Measurements from ENCODE around the gene SKIL.

SKIL gene
- long read RNA-seq, full-length matches to known transcripts, result 7 of 11 reads
- long read RNA-seq, partial matches to known transcripts, result 0 of 11 reads
- long read RNA-seq, other reads (novel, unspliced or antisense), result 4 of 11 reads

- H3K27ac ChIP-seq (replicated peaks), result peak within 1 kb of the TSS; percentile 82
- peak; percentile 82 to 96 for DNase-seq (ENCODE audit: low read depth in 1 of 2, low spot score in 1 of 2)
- TF ChIP-seq POLR2AphosphoS5 (IDR thresholded peaks at IDR 0.05; ENCODE audit: low read depth) (peak; percentile 60), SPI1 (IDR thresholded peaks at IDR 0.05; ENCODE audit: borderline replicate concordance, low read depth) (no peak)
- H3K27me3 ChIP-seq (ENCODE audit: insufficient read depth, poor library complexity, severe bottlenecking), result no peaks in the 10 kb centered on the region
- H3K4me3 ChIP-seq (replicated peaks; ENCODE audit: insufficient read depth, low read length), result peak within 1 kb of the TSS; percentile 62
These were observed at the start of gene SKIL for GRCh38 chr3:170357176-170358041. TSS of gene SKIL (plus strand) at chr3:170357715. CDS start at chr3:170360332, 2,617 bp downstream.

GRCh38 chr3:170309046-170309445 lies 48.5 kb upstream of the SKIL start:
- Histone ChIP-seq H3K27me3 (ENCODE audit: insufficient read depth, poor library complexity, severe bottlenecking) (no peaks in the 10 kb centered on the region), H3K27ac (replicated peaks) (no peak overlapping the region), H3K4me3 (replicated peaks; ENCODE audit: insufficient read depth, low read length) (no peak overlapping the region)
- TF ChIP-seq SPI1 (IDR thresholded peaks at IDR 0.05; ENCODE audit: borderline replicate concordance, low read depth), result peak; percentile 69
- TF ChIP-seq GABPA (IDR thresholded peaks at IDR 0.05; ENCODE audit: low read depth), result no peak
- no peak for DNase-seq (ENCODE audit: low read depth in 1 of 2, low spot score in 1 of 2)

- no peak for DNase-seq (ENCODE audit: low read depth in 1 of 2, low spot score in 1 of 2)
- Histone ChIP-seq H3K27ac (replicated peaks) (no peak overlapping the region), H3K27me3 (ENCODE audit: insufficient read depth, poor library complexity, severe bottlenecking) (no peaks in the 10 kb centered on the region), H3K4me3 (replicated peaks; ENCODE audit: insufficient read depth, low read length) (no peak overlapping the region)
- no peak for TF ChIP-seq REST (IDR thresholded peaks at IDR 0.05; ENCODE audit: insufficient replicate concordance, low read depth)
- TF ChIP-seq SPI1 (IDR thresholded peaks at IDR 0.05; ENCODE audit: borderline replicate concordance, low read depth), result no peak
- no peak for TF ChIP-seq POLR2AphosphoS5 (IDR thresholded peaks at IDR 0.05; ENCODE audit: low read depth)
- no peak for TF ChIP-seq CTCF (IDR thresholded peaks at IDR 0.05; ENCODE audit: insufficient read depth, low read length)
- no peak for TF ChIP-seq GABPA (IDR thresholded peaks at IDR 0.05; ENCODE audit: low read depth)
These were observed 39.6 kb upstream of the SKIL start for GRCh38 chr3:170317954-170318353.

GRCh38 chr3:170320461-170321121 lies 36.9 kb upstream of the SKIL start:
- Histone ChIP-seq H3K27ac (replicated peaks) (no peak overlapping the region), H3K27me3 (ENCODE audit: insufficient read depth, poor library complexity, severe bottlenecking) (no peaks in the 10 kb centered on the region), H3K4me3 (replicated peaks; ENCODE audit: insufficient read depth, low read length) (no peak overlapping the region)
- DNase-seq (ENCODE audit: low read depth in 1 of 2, low spot score in 1 of 2), result no peak
- no peak for TF ChIP-seq POLR2AphosphoS5 (IDR thresholded peaks at IDR 0.05; ENCODE audit: low read depth)
- no peak for TF ChIP-seq REST (IDR thresholded peaks at IDR 0.05; ENCODE audit: insufficient replicate concordance, low read depth)
- no peak for TF ChIP-seq SPI1 (IDR thresholded peaks at IDR 0.05; ENCODE audit: borderline replicate concordance, low read depth)
- TF ChIP-seq CTCF (IDR thresholded peaks at IDR 0.05; ENCODE audit: insufficient read depth, low read length), result no peak
- TF ChIP-seq GABPA (IDR thresholded peaks at IDR 0.05; ENCODE audit: low read depth), result no peak

All from HL-60 (cell line).